GM18505 (cell line): ENCODE measurements around the gene PCARE.

Source experiments
- ATAC-seq: cut with Tn5 transposase; IDR thresholded peaks from one replicate; pipeline ENCODE4 v1.9.1; 2021; ENCODE audit not compliant: unreplicated experiment
- POLR2A ChIP-seq: IDR thresholded peaks from 4 replicates; pipeline ENCODE4 v1.6.1; 2011; ENCODE audit warnings: borderline replicate concordance; ENCODE audit not compliant: insufficient read depth, insufficient read length; ENCODE audit errors: extremely low read depth

Gene PCARE

DNA sequence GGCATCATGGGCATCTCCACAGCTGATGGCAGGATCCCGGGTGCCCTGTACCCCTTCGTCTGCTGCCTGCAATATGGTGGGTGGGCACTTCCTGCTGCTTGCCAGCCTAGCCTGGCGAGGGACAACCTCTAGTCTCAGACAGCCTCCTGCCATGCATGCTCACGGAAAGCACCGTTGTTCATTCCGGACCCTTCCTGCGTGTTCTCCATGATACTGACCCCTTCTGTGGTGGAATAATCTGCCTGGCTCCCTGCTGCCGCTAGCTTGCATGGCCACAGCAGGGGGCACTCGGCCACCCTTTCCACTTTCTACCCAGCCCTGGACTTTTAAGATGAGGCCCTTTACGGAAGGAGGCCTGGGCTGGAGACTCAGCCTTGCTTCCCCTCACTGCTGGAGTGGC is 12.0 kb downstream of the PCARE start:
- ATAC-seq: no peak
- TF ChIP-seq POLR2A: no peak

DNA sequence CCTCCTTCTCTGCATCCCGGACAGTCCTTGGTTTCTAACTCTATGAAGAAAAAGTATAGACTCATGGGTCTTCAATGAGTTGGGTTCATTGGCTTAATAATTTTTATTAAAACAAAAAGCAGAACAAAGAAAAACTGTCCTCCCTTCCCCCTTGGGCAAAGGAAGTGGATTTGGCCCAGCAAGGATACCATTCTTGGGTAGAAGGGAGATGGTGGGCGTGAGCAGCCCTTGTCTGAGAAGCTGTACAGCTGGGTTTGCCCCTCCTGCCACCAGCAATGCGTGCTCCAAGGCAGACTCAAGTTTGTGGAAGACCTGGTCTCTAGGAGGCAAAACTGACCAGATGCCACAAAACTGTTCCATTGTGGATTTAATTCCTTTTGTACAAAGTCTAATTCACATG is 12.7 kb downstream of the PCARE start:
- TF ChIP-seq POLR2A: no peak
- no peak for ATAC-seq

DNA sequence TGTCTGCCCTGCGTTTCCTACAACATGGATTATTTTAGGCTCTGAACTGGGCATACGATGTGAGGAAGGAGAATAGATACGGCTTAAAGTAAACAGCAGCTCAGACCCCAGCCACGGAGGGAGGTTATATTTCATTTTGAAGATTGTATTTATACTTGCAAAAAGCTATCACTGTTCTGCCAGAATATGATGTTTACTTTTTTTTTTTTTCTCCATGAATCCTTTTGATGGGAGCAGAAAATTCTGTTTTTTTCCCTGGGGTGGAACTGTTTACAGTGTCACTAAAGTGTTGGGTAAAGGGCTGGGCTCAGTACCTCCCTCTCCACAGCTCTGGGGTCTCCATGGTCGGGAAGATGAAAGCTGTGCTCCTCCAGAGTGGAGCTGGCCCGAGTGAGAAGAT is 13.1 kb downstream of the PCARE start:
- no peak for ATAC-seq
- TF ChIP-seq POLR2A: no peak

DNA sequence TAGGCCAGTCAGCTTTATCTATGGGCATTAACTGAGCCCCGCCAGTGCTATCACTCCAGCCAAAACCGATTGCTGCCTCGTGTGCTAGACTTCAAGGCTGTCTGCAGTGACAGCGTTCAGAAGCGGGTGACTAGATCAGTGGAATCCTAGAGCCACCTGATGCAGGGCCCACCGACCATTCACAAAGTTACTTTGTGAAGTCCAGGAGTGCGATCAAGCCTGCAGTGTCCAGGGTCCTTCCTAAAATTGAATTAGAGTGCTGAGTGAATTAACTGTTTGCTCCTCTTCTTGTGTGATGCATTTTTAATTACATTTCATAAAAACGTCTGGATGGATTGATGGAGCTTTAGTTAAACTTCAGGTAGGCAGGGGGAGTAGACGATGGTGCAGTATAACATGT is 13.9 kb downstream of the PCARE start:
- ATAC-seq: no peak
- no peak for TF ChIP-seq POLR2A

DNA sequence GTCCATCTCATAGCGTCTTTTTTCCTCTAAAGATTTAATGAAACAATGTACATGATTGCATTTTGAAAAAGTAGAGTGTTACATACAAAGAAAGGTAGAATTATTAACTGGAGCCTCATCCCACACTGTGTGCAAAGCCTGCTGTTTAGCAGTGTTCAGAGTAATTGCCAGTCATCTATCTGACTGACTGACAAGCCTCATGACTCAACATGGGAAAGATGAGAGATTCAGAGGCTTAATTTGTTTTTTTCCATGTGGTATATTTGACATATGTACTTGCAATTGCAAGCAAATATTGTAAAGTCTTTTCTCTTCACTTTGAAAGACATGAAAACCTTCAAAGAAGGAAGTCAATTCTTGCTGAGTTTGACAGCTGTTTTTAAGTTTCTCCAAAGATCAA is 14.7 kb downstream of the PCARE start:
- TF ChIP-seq POLR2A: no peak
- no peak for ATAC-seq

DNA sequence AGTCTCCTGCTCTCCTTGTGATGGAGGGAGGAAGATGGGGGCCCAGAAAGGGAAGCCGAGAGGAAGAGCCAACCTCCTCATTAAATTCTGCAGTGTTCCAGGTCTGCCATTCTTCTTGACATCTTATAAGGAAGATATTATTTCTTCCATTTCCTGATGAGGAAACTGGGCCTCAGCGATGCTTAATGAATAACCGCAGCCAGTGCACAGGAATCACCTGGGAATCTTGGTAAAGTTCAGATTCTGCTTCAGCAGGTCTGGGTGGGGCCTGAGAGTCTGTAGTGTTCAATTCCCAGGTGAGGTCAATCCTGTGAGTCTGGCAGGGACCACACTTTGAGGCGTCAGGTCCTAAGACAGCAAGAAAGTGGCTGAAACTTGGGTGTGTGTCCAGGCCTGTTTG is 17.3 kb downstream of the PCARE start:
- ATAC-seq: no peak
- no peak for TF ChIP-seq POLR2A

DNA sequence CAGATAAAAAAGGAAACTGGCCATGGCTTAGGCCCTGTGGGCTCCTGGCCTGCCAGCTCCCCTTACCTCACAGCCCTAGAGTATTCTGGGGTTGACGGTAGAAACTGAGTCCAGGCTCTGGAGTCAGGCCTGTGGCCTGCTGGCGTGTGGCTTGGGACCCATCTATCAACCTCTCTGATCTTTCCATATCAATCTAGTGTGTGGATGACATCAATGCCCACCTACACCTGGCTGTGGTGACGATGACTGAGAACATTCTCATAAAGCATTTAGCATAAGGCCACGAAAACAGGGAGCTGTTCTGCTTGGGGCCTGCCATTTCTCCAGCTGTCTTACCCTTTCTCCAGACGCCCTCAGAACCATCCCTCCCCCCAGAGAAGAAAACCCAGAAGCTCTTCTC is 17.9 kb downstream of the PCARE start:
- no peak for ATAC-seq
- TF ChIP-seq POLR2A: no peak

DNA sequence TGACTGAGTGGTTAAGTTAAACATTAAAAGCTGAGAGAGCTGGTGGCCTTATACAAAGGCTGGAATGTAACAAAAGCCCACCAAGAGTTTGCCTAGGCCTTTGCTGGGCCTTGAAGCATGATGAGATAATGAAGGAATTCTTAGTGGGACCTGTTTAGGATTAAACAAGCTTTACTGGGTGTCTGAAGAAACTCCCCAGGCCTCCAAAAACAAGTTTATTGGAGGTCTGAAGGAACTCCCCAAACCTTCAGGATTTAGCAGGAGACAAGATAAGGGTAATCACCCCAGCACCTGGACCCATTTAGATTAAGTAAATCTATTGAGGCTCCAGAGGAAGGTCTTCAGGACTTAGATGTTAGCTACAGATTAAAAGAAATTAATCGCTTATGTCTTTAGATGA is 18.7 kb downstream of the PCARE start:
- ATAC-seq: no peak
- TF ChIP-seq POLR2A: no peak

DNA sequence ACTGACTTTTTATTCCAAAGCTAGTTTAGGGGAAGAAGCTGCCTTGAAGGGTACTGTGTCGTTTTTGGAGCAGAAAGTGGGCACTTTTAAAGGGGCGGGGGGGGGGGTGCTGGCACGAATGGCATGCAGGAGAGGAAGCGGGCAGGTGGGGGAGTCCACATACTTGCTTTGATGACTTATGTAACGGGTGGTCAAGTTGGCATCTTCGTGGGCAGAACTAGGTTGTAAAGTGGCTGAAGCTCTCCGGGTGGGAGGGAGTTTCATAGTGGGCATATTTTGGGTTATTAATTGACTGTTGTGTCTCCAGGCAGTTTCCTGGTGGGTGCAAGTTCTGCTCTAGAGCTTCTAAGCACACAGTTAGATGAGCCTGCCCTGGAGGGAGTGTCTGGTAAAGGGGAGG is 19.9 kb downstream of the PCARE start:
- no peak for ATAC-seq
- TF ChIP-seq POLR2A: no peak

DNA sequence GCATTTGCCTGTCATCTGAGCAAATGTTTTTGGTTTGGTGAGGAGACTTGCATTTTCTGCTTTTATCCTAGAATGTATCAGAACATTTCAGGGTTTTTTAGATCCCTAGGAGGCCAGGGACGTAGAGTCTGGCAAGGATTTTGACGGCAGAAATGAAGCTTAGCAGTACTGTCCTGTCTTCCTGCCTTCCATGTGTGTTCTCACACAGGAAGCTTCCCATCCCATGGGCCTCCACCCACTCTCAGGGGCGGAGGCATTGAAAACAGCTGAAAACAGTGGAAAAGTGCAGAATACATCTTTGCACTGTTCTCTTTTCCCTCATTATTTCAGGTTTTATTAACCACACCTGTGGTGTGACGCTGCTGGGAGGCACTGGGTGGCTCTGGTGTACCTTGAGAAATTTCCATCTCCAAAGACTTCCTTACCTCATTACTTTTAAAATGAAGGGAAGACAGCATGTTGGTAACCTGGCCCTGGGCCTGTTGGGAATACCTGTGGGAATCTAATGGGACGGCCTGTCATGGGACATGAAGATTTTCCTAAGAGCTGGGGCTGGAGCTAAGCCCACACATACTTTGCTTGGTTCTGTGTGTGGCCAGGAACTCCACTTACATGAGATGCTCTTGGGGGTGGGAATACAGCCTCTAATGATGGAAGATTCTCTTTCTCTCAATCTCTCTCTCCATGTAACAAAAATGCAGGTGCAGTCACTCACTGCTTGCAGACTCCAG is 20.5 kb downstream of the PCARE start:
- no peak for ATAC-seq
- TF ChIP-seq POLR2A: no peak

DNA sequence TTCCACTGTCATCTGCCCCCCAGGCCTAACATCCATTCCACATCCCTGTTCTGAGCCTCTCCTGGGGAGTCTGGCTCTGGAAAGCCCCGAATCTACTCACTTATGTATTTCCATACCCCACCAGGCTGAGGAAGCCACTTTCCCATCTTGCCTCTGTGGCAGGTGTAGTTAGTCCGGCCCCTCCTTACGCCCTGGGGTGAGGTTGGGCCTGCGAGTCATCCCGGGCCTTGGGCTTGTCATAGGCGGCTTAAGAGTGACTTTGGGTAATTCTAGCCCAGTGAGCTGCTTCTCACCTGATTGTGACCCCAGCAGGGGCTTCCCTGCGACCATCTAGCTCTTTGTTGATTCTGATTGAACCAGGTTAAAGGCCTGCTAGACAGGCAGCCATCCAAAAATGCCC is 21.1 kb downstream of the PCARE start:
- no peak for TF ChIP-seq POLR2A
- no peak for ATAC-seq

DNA sequence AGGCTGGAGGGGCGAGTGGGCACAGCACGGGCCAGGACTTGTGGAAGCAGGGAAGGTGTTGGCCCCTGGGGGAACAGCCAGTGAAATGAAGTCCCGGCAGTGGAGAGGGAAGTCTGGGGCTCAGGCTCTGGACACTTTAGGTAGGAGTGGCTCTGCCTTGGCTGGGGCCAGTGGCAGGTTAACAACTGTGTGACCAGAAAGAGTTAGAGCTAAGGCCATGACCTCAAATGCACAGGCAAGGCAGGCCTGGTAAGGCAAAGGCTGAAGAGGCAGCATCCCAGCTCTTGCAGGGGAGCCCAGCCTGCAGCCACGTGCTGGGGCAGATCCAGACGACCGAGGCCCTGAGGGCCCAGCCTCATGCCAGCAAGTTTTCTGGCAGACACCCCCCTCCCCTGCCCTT is 21.5 kb downstream of the PCARE start:
- ATAC-seq: no peak
- no peak for TF ChIP-seq POLR2A

DNA sequence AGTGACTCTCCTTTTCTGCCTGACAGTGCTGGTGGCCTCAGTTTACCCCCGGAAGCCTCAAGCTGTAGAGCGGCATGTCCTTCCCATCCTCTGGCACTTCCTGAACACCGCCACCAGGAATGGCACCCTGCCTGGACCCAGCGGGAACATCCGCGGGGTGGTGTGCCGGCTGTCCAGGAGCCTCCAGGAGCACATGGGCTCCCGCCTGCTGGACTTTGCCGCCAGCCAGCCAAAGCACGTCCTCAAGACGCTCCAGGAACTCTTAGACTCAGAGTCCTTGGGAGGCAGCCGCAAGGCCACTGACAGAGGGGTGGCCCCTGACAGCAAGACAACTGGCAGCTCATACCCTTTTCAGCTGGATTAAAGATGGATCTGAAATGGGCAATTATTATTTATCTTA is 22.6 kb downstream of the PCARE start:
- no peak for TF ChIP-seq POLR2A
- no peak for ATAC-seq

DNA sequence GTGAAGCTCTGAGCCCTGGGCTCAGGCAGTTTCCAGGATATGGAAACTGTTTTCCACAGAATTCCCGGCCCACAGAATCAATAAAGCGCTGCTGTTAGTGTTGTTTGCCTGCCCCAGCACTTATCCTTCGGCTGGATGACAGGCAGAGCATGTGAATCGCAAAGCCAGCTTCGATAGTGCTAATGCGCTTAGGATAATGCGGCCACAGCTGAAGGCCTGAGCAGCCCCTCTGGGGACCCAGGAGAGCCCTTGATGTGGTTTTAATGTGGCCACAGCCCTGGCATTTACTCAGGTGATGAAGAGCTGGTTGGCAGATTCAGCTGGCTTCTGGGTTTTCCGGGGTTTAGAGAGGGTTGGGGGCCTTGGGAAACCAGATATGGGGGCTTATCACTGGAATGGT is 23.7 kb downstream of the PCARE start:
- TF ChIP-seq POLR2A: no peak
- no peak for ATAC-seq
